GM23338 (cell line): ENCODE measurements around the gene CHST11. TPM values are rescaled to one million over a fixed set of nuclear protein-coding genes. Genes with fewer than 3 reads are reported as not detected.

Experiments
- ATAC-seq: fragments of 200-7000 bp; cut with Tn5 transposase; 3 replicates; pipeline ENCODE4 v1.9.1; 2020
- DNase-seq: peaks from one replicate; pipeline ENCODE4 v3.0.0-alpha.2; 2015; ENCODE audit warnings: low spot score
- H2AFZ ChIP-seq: fragments of 200-600 bp; sonication (generic); 2 replicates; pipeline ENCODE4 v1.8.0; 2016; ENCODE audit warnings: antibody characterized with exemption, mild to moderate bottlenecking, moderate library complexity
- H3F3A ChIP-seq: fragments of 200-600 bp; sonication (generic); replicated peaks from 2 replicates; pipeline ENCODE4 v1.8.0; 2017; ENCODE audit warnings: antibody characterized with exemption, mixed run types, low read depth
- H3K27ac ChIP-seq: fragments of 200-600 bp; sonication (generic); 2 replicates; pipeline ENCODE4 v1.6.1; 2016; ENCODE audit warnings: low read depth
- H3K27me3 ChIP-seq: fragments of 200-600 bp; sonication (generic); 2 replicates; pipeline ENCODE4 v1.8.0; 2016; ENCODE audit warnings: mild to moderate bottlenecking, mixed run types, moderate library complexity; ENCODE audit not compliant: insufficient read depth
- H3K36me3 ChIP-seq: fragments of 200-600 bp; sonication (generic); 2 replicates; pipeline ENCODE4 v1.8.0; 2016; ENCODE audit warnings: mild to moderate bottlenecking; ENCODE audit not compliant: insufficient read depth
- H3K4me1 ChIP-seq: fragments of 200-600 bp; sonication (generic); 2 replicates; pipeline ENCODE4 v1.8.0; 2016; ENCODE audit warnings: mild to moderate bottlenecking, moderate library complexity; ENCODE audit not compliant: insufficient read depth
- H3K4me2 ChIP-seq: fragments of 200-600 bp; sonication (generic); 2 replicates; pipeline ENCODE4 v1.7.1; 2017; ENCODE audit warnings: mixed run types
- H3K4me3 ChIP-seq: fragments of 200-600 bp; sonication (generic); 2 replicates; pipeline ENCODE4 v1.6.1; 2016; ENCODE audit warnings: mixed run types
- H3K79me2 ChIP-seq: fragments of 200-600 bp; sonication (generic); replicated peaks from 2 replicates; pipeline ENCODE4 v1.8.0; 2017; ENCODE audit warnings: mild to moderate bottlenecking; ENCODE audit not compliant: insufficient read depth
- H3K9me2 ChIP-seq: fragments of 200-600 bp; sonication (generic); 2 replicates; pipeline ENCODE4 v1.8.0; 2017; ENCODE audit not compliant: insufficient read depth
- H4K20me1 ChIP-seq: fragments of 200-600 bp; sonication (generic); replicated peaks from 2 replicates; pipeline ENCODE4 v1.8.0; 2017; ENCODE audit warnings: mild to moderate bottlenecking; ENCODE audit not compliant: insufficient read depth
- H3K27ac Mint-ChIP-seq: 2 replicates; pipeline ENCODE4 v1.8.0; 2020; ENCODE audit warnings: inconsistent platforms, mild to moderate bottlenecking, moderate library complexity, mixed read lengths
- H3K27me3 Mint-ChIP-seq: 3 replicates; pipeline ENCODE4 v1.8.0; 2022; ENCODE audit warnings: low read depth, mild to moderate bottlenecking, moderate library complexity, mixed read lengths, inconsistent platforms; ENCODE audit not compliant: insufficient read depth, poor library complexity
- H3K36me3 Mint-ChIP-seq: 3 replicates; pipeline ENCODE4 v1.8.0; 2021; ENCODE audit warnings: low read depth, mild to moderate bottlenecking, inconsistent platforms, moderate library complexity, mixed read lengths
- H3K4me1 Mint-ChIP-seq: 3 replicates; pipeline ENCODE4 v1.8.0; 2020; ENCODE audit warnings: mild to moderate bottlenecking, inconsistent platforms, mixed read lengths
- H3K4me3 Mint-ChIP-seq: 3 replicates; pipeline ENCODE4 v1.8.0; 2021; ENCODE audit warnings: moderate library complexity, mild to moderate bottlenecking, inconsistent platforms, mixed read lengths
- H3K9me3 Mint-ChIP-seq: 3 replicates; pipeline ENCODE4 v1.8.0; 2020; ENCODE audit warnings: moderate library complexity, mild to moderate bottlenecking, inconsistent platforms, mixed read lengths
- CREB1 ChIP-seq: fragments of 250-450 bp; sonication (Bioruptor Pico); IDR thresholded peaks from 2 replicates; pipeline ENCODE4 v1.5.0; 2020; ENCODE audit warnings: low read depth, mild to moderate bottlenecking, moderate library complexity
- EZH2 ChIP-seq: fragments of 200-600 bp; sonication (generic); IDR thresholded peaks from one replicate; pipeline ENCODE4 v1.8.0; 2017; ENCODE audit warnings: antibody characterized with exemption, mild to moderate bottlenecking, low read depth; ENCODE audit not compliant: unreplicated experiment
- POLR2AphosphoS5 ChIP-seq: IDR thresholded peaks from 2 replicates; pipeline ENCODE4 v1.6.1; 2016; ENCODE audit warnings: antibody characterized with exemption, low read depth
- ZNF331 ChIP-seq: fragments of 250-450 bp; sonication (Bioruptor Pico); IDR thresholded peaks from 2 replicates; pipeline ENCODE4 v1.5.0; 2020; ENCODE audit warnings: low read depth, mild to moderate bottlenecking, moderate library complexity
- polyA plus RNA-seq: library from polyadenylated mRNA; unstranded; fragments of >200 nt; fragmentation: Nextera tagmentation; extraction: Ambion mirVana; gene quantifications from 2 replicates; pipeline ENCODE4 v1.2.1, GENCODE V29; 2016
- total RNA-seq: library from RNA; depleted of rRNA; stranded (reverse); fragments of >200 nt; shearing (Covaris generic); gene quantifications from 2 replicates; pipeline ENCODE4 v1.2.3, GENCODE V29; 2014
- TF ChIP-seq, protein P1 (sequence below): fragments of 250-450 bp; sonication (Bioruptor Pico); IDR thresholded peaks from 2 replicates; pipeline ENCODE4 v1.5.0; 2020; ENCODE audit warnings: mild to moderate bottlenecking, moderate library complexity

Gene CHST11
- total and polyA plus RNA-seq, 2 experiments from 2014 or later = 7.7 to 25.7 TPM

DNA sequence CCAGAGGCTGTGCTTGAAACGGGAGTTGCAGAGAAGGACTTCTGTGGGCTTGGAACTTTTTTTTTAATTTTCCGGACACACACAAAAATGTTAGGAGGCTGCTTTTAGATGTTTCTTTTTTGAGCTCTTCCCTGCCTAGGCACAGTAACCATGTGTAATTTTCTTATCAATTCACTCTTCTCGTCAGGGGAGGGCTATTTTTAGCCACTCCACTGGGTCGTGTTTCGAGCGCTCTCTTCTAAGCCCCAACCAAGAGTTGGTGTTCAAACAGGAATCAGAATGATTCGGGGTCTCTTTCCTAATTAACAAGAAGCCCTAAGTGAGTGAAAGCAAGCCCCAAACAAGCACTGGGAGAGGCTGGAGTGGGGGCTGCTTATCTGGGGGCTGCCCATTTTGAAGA, 162.6 kb downstream of the CHST11 start (continued):
- TF ChIP-seq, protein P1, sequence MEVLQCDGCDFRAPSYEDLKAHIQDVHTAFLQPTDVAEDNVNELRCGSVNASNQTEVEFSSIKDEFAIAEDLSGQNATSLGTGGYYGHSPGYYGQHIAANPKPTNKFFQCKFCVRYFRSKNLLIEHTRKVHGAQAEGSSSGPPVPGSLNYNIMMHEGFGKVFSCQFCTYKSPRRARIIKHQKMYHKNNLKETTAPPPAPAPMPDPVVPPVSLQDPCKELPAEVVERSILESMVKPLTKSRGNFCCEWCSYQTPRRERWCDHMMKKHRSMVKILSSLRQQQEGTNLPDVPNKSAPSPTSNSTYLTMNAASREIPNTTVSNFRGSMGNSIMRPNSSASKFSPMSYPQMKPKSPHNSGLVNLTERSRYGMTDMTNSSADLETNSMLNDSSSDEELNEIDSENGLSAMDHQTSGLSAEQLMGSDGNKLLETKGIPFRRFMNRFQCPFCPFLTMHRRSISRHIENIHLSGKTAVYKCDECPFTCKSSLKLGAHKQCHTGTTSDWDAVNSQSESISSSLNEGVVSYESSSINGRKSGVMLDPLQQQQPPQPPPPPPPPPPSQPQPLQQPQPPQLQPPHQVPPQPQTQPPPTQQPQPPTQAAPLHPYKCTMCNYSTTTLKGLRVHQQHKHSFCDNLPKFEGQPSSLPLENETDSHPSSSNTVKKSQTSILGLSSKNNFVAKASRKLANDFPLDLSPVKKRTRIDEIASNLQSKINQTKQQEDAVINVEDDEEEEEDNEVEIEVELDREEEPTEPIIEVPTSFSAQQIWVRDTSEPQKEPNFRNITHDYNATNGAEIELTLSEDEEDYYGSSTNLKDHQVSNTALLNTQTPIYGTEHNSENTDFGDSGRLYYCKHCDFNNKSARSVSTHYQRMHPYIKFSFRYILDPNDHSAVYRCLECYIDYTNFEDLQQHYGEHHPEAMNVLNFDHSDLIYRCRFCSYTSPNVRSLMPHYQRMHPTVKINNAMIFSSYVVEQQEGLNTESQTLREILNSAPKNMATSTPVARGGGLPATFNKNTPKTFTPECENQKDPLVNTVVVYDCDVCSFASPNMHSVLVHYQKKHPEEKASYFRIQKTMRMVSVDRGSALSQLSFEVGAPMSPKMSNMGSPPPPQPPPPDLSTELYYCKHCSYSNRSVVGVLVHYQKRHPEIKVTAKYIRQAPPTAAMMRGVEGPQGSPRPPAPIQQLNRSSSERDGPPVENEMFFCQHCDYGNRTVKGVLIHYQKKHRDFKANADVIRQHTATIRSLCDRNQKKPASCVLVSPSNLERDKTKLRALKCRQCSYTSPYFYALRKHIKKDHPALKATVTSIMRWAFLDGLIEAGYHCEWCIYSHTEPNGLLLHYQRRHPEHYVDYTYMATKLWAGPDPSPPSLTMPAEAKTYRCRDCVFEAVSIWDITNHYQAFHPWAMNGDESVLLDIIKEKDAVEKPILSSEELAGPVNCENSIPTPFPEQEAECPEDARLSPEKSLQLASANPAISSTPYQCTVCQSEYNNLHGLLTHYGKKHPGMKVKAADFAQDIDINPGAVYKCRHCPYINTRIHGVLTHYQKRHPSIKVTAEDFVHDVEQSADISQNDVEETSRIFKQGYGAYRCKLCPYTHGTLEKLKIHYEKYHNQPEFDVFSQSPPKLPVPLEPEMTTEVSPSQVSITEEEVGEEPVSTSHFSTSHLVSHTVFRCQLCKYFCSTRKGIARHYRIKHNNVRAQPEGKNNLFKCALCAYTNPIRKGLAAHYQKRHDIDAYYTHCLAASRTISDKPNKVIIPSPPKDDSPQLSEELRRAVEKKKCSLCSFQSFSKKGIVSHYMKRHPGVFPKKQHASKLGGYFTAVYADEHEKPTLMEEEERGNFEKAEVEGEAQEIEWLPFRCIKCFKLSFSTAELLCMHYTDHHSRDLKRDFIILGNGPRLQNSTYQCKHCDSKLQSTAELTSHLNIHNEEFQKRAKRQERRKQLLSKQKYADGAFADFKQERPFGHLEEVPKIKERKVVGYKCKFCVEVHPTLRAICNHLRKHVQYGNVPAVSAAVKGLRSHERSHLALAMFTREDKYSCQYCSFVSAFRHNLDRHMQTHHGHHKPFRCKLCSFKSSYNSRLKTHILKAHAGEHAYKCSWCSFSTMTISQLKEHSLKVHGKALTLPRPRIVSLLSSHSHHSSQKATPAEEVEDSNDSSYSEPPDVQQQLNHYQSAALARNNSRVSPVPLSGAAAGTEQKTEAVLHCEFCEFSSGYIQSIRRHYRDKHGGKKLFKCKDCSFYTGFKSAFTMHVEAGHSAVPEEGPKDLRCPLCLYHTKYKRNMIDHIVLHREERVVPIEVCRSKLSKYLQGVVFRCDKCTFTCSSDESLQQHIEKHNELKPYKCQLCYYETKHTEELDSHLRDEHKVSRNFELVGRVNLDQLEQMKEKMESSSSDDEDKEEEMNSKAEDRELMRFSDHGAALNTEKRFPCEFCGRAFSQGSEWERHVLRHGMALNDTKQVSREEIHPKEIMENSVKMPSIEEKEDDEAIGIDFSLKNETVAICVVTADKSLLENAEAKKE (CRISPR knock-in tag) = no peak
- TF ChIP-seq EZH2 = no peak

DNA sequence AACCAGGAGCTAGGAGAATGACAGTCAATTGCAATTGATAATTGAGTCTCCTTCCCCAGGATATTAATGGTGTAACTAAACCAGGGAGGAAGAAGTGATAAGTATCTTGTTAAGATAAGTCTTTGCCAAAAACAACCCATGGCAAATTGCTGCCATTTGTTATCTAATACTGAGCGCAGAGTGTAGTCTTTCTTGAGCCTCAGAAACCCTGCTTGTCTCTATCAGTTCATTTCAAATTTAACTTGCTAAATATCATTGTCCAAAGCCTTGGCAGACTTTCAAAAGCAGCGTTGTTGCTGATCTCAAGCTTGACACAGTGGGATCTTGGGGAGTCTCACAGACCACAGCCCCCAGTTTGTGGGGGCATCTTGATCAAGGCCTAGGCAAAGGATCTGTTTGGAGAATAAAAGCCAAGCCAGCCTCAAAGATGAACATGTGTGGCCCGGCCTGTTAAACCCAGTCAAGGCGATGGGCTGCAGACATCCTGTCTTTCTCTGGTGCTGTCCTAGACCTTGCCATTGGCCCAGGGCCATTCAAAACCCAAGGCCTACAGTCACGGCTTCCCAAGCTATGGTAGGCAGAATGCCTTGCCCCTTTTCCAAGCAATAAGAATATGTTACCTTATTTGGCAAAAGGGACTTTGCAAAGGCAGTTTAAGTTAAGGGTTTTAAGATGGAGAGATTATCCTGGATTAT, 164.2 kb downstream of the CHST11 start:
- H3K4me3 ChIP-seq = no peak overlapping the region
- H3K27ac Mint-ChIP-seq = no peak overlapping the region
- no peaks in the 10 kb centered on the region for H3K36me3 Mint-ChIP-seq
- no peak overlapping the region for H2AFZ ChIP-seq
- H3K9me2 ChIP-seq = no peaks in the 10 kb centered on the region
- 0 out of 2 replicates have a peak, but pooled peaks cover 3% of the 10 kb centered on the region for H4K20me1 ChIP-seq
- H3F3A ChIP-seq = no peaks in the 10 kb centered on the region
- ATAC-seq (no peak), DNase-seq (no peak)
- no peaks in the 10 kb centered on the region for H3K36me3 ChIP-seq
- TF ChIP-seq, protein P1 (CRISPR knock-in tag) = no peak
- TF ChIP-seq POLR2AphosphoS5 (no peak), ZNF331 (CRISPR knock-in tag) (no peak), EZH2 (no peak), CREB1 (CRISPR knock-in tag) (no peak)
- H3K4me2 ChIP-seq = no peak overlapping the region
- H3K9me3 Mint-ChIP-seq = no peaks in the 10 kb centered on the region
- H3K27ac ChIP-seq = no peak overlapping the region
- H3K4me1 ChIP-seq = peaks cover 22% of the 10 kb centered on the region
- H3K79me2 ChIP-seq = no peaks in the 10 kb centered on the region; the same call in 1 of the 2 replicates
- no peak overlapping the region for H3K4me3 Mint-ChIP-seq
- peaks cover 28% of the 10 kb centered on the region for H3K4me1 Mint-ChIP-seq
- H3K27me3 Mint-ChIP-seq = peaks cover 4% of the 10 kb centered on the region
- no peaks in the 10 kb centered on the region for H3K27me3 ChIP-seq
